Measurements from ENCODE around the gene HLA-DPA1. TPM values are rescaled to one million over a fixed set of nuclear protein-coding genes. Genes with fewer than 3 reads are reported as not detected.

Gene HLA-DPA1
- total and polyA plus RNA-seq, 10 of the 15 experiments (the other 5 are each of a cell fraction or from before 2014, with no cell fraction given): 508 to 1,640 (median 829) TPM

DNA sequence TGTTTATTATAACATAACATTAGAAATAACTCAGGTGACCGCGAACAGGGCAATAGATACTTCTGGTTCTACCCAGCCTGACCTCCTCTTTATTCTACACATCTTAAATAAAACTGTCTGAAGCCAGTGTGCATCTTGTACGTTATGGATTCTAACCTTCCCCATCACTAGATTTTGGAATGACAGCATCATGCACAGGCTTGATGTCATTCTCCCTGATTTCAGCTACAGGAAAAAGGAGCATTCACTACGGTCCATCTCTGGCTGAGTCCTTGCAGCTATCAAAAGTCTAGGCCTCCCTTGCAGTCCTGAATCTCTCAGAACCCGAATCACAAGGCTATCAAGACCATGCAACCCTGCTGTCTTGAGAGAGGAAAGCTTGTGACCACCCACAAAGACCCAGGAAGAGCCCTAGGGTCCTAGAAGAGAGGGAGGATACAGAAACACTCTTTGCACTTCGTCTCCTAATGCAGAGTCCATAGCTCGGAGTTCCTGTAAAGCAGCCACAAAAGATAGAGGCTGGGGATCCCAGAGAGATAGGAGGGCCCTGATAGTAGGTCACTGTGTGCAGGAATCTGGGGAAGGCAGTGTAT, 845 bp downstream of the HLA-DPA1 start (continued):
- TF ChIP-seq PAX8 (IDR thresholded peaks at IDR 0.05) (no peak), ZNF24 (IDR thresholded peaks at IDR 0.05) (no peak), CEBPB (IDR thresholded peaks at IDR 0.05; ENCODE audit: borderline replicate concordance in 1 of 2, low read depth in 2 of 2, low read length in 2 of 2) (no peak), RB1 (IDR thresholded peaks at IDR 0.05; ENCODE audit: borderline replicate concordance) (no peak), KLF5 (IDR thresholded peaks at IDR 0.05; ENCODE audit: partially characterized antibody) (no peak), NR2C1 (IDR thresholded peaks at IDR 0.05) (no peak), MTA3 (IDR thresholded peaks at IDR 0.05; ENCODE audit: borderline replicate concordance, low read length) (no peak), SREBF2 (IDR thresholded peaks at IDR 0.05; ENCODE audit: low read length) (no peak), POLR2A (IDR thresholded peaks at IDR 0.05; ENCODE audit: low read depth, low read length) (peak; percentile 48; the same call in 1 of the 2 replicates), BACH1 (IDR thresholded peaks at IDR 0.05; ENCODE audit: borderline replicate concordance) (peak; percentile 24; the same call in 1 of the 2 replicates), ZZZ3 (IDR thresholded peaks at IDR 0.05; ENCODE audit: control insufficient read depth, insufficient read length, low read depth) (no peak), ZBED1 (IDR thresholded peaks at IDR 0.05; ENCODE audit: borderline replicate concordance) (peak; percentile 89; the same call in 1 of the 2 replicates), CREM (IDR thresholded peaks at IDR 0.05; ENCODE audit: low read depth) (peak; percentile 26; the same call in 1 of the 2 replicates), IRF4 (IDR thresholded peaks at IDR 0.05; ENCODE audit: low read depth, low read length) (no peak), CBX3 (IDR thresholded peaks at IDR 0.05; ENCODE audit: borderline replicate concordance, low read depth) (no peak), RFX5 (IDR thresholded peaks at IDR 0.05; ENCODE audit: low read depth, low read length) (no peak), PML (IDR thresholded peaks at IDR 0.05; ENCODE audit: low read length) (no peak), ETV6 (conservative IDR thresholded peaks at IDR 0.05 in 1 of 2, IDR thresholded peaks at IDR 0.05 in 1 of 2; ENCODE audit: borderline replicate concordance in 1 of 2, low read depth in 1 of 2) (no peak), SMC3 (IDR thresholded peaks at IDR 0.05; ENCODE audit: borderline replicate concordance, low read length) (no peak), HDAC6 (IDR thresholded peaks at IDR 0.05; ENCODE audit: unreplicated experiment) (no peak), DPF2 (IDR thresholded peaks at IDR 0.05) (0 out of 2 replicates have a peak, but pooled peaks have one; percentile 12), CBX5 (IDR thresholded peaks at IDR 0.05; ENCODE audit: low read depth) (no peak)
- TF ChIP-seq, protein P1, sequence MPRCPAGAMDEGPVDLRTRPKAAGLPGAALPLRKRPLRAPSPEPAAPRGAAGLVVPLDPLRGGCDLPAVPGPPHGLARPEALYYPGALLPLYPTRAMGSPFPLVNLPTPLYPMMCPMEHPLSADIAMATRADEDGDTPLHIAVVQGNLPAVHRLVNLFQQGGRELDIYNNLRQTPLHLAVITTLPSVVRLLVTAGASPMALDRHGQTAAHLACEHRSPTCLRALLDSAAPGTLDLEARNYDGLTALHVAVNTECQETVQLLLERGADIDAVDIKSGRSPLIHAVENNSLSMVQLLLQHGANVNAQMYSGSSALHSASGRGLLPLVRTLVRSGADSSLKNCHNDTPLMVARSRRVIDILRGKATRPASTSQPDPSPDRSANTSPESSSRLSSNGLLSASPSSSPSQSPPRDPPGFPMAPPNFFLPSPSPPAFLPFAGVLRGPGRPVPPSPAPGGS (IDR thresholded peaks at IDR 0.05; ENCODE audit: borderline replicate concordance, insufficient read depth, low read depth, low read length, poor library complexity, severe bottlenecking): no peak
- TF ChIP-seq, protein P2, sequence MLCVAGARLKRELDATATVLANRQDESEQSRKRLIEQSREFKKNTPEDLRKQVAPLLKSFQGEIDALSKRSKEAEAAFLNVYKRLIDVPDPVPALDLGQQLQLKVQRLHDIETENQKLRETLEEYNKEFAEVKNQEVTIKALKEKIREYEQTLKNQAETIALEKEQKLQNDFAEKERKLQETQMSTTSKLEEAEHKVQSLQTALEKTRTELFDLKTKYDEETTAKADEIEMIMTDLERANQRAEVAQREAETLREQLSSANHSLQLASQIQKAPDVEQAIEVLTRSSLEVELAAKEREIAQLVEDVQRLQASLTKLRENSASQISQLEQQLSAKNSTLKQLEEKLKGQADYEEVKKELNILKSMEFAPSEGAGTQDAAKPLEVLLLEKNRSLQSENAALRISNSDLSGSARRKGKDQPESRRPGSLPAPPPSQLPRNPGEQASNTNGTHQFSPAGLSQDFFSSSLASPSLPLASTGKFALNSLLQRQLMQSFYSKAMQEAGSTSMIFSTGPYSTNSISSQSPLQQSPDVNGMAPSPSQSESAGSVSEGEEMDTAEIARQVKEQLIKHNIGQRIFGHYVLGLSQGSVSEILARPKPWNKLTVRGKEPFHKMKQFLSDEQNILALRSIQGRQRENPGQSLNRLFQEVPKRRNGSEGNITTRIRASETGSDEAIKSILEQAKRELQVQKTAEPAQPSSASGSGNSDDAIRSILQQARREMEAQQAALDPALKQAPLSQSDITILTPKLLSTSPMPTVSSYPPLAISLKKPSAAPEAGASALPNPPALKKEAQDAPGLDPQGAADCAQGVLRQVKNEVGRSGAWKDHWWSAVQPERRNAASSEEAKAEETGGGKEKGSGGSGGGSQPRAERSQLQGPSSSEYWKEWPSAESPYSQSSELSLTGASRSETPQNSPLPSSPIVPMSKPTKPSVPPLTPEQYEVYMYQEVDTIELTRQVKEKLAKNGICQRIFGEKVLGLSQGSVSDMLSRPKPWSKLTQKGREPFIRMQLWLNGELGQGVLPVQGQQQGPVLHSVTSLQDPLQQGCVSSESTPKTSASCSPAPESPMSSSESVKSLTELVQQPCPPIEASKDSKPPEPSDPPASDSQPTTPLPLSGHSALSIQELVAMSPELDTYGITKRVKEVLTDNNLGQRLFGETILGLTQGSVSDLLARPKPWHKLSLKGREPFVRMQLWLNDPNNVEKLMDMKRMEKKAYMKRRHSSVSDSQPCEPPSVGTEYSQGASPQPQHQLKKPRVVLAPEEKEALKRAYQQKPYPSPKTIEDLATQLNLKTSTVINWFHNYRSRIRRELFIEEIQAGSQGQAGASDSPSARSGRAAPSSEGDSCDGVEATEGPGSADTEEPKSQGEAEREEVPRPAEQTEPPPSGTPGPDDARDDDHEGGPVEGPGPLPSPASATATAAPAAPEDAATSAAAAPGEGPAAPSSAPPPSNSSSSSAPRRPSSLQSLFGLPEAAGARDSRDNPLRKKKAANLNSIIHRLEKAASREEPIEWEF (IDR thresholded peaks at IDR 0.05; ENCODE audit: insufficient replicate concordance, low read depth, low read length): no peak
- TF ChIP-seq, protein P3, sequence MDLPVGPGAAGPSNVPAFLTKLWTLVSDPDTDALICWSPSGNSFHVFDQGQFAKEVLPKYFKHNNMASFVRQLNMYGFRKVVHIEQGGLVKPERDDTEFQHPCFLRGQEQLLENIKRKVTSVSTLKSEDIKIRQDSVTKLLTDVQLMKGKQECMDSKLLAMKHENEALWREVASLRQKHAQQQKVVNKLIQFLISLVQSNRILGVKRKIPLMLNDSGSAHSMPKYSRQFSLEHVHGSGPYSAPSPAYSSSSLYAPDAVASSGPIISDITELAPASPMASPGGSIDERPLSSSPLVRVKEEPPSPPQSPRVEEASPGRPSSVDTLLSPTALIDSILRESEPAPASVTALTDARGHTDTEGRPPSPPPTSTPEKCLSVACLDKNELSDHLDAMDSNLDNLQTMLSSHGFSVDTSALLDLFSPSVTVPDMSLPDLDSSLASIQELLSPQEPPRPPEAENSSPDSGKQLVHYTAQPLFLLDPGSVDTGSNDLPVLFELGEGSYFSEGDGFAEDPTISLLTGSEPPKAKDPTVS (IDR thresholded peaks at IDR 0.05; ENCODE audit: low read depth, low read length): no peak

All from GM12878 (cell line).